Breast epithelium (tissue), 3 donors: ENCODE measurements around the gene CPEB4.

Experiments
- POLR2AphosphoS5 ChIP-seq, 3 donors: sonication (generic); formaldehyde crosslinking; IDR thresholded peaks; one replicate each; pipeline ENCODE4 v1.6.1; 2017; ENCODE audit warnings: antibody characterized with exemption in 3 of 3
- TF ChIP-seq, protein P1 (sequence below), 3 donors: fragments of 450-650 bp; IDR thresholded peaks; one replicate each; pipeline ENCODE4 v1.5.1; 2016 to 2017; ENCODE audit warnings: antibody characterized with exemption in 3 of 3, mild to moderate bottlenecking in 3 of 3, moderate library complexity in 3 of 3

DNA sequence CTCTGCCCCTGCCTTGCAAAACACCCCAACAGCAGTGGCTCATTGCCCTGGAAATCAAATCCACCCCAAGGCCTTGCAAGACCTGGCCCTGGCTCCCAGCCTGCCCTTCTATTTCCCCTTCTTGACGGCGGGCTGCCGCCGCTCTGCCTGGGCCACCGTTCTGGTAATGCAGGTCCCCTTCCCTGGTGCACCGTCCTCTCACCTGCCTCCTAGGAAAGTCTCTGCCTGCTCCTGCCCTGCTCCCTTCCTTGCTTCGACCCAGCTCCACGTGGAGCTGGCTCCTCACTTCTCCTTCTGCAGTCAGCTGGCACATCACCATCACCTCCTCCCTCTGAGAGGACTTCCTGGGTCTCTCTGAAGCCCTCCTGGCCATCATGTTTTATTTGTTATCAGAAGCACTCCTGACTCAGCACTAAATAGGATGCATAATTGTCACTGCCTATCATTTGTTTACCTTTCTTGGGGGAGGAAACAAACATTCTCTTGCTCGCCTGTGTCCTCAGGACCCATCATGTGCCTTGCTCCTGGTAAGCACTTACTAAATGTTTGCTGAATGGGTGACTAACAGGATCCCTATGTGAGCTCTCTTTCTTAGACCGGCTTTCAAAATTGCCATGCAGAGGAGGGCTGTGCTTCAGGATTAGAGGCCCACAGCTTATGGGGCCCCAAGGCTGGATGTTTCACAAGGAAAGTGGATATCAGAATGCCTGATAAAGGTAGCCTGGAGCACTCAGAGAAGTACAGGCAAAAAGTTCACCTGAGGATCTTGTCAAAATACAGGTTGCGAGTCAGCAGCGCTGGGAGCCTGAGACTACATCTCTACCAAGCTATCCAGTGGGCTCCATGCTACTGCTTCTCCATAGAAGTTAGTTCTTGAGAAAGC is 81.3 kb downstream of the CPEB4 start:
- no peak for TF ChIP-seq POLR2AphosphoS5 (IDR thresholded peaks at IDR 0.05)
- TF ChIP-seq, protein P1, sequence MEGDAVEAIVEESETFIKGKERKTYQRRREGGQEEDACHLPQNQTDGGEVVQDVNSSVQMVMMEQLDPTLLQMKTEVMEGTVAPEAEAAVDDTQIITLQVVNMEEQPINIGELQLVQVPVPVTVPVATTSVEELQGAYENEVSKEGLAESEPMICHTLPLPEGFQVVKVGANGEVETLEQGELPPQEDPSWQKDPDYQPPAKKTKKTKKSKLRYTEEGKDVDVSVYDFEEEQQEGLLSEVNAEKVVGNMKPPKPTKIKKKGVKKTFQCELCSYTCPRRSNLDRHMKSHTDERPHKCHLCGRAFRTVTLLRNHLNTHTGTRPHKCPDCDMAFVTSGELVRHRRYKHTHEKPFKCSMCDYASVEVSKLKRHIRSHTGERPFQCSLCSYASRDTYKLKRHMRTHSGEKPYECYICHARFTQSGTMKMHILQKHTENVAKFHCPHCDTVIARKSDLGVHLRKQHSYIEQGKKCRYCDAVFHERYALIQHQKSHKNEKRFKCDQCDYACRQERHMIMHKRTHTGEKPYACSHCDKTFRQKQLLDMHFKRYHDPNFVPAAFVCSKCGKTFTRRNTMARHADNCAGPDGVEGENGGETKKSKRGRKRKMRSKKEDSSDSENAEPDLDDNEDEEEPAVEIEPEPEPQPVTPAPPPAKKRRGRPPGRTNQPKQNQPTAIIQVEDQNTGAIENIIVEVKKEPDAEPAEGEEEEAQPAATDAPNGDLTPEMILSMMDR (IDR thresholded peaks at IDR 0.05), result no peak
